ENCODE measurements around the gene OTUD5.

- TF ChIP-seq EZH2 (IDR thresholded peaks at IDR 0.05; ENCODE audit: low read depth), result no peak
- TF ChIP-seq CTCF (conservative IDR thresholded peaks at IDR 0.05), result peak; percentile 49; the same call in 1 of the 2 replicates
These were observed 65.8 kb downstream of the OTUD5 start for GRCh38 chrX:48891402-48892288.
